Stimulated activated CD4-positive, alpha-beta T cell treated with anti-CD3 and anti-CD28 coated beads, Interleukin-4, amount 100 ng/mL, for 24 hours (primary cell): ENCODE measurements around the gene DENND5A.
"Not testable (repeated sequence)": the region's sequence is repeated elsewhere in the genome, so short reads cannot be mapped to it uniquely, and the experiment has no call there.

Source experiments
- DNase-seq: peaks from one replicate; pipeline ENCODE4 v3.0.0-alpha.2; 2020

Gene DENND5A

DNA sequence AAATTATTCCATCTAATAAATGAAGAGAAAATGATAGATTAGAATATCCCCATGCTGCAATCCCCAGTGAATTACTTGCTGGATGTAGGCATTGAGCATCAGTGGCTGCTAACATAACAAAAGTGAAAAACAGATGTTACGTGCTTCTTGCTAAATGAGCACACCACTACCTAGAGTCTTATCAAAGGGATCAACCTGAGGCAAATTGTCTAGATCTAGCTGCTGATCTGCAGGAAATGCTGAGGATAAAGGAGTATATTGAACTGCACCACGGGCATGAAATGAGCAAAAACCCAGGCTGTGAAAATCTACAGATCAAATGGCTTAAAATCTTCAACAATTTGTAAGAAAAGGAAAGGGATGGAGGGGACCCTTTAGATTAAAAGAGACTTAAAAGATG lies 128.4 kb downstream of the DENND5A start:
- no peak for DNase-seq

DNA sequence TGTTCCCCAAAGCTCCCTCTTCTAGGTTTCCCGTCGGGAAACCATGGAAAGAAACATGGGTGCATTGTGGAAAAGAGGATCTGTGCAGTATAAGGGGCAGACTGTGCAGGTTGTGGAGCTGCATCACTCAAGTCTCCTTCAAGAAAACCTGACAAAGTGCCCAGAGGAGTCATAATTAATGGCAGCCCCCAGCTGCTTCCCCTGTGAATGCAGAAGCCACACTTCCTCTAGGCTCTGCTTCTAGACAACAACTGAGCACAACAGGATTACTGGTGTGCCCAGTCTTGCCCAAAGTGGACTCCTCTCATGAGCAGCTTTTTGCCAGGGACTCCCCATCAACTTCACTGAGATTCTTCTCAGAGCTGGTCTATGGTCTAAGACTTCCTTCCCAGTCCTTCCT lies 131.2 kb downstream of the DENND5A start:
- no peak for DNase-seq

DNA sequence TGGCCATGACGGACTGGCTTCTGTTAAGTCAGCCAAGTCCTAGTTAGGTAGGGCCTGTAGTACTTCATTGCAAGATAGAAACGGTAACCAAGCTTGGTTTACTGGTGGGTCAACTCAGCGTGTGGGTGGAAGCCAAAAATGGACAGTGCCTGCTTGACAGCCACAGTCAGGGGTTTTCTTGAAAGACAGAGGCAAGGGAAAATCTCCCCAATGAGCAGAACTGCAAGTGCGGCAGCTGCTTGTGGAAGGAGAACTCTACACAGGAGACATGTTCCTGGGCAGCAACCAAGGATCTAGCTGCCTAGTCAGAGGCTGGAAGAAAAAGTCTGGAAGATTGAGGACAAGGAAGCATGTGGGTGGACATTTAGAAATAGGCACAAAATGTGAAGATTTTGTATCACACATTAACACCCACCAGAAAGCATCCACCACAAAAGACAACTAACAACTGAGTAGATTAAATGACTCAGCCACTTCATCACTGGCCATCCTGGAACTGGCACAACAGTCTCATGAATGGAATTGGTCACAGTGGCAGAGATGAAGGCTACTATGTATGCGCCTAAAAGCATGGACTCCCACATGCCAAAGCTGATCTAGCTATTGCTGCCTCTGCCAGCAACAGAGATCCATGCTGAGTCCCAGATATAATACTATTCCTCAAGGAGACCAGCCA lies 132.8 kb downstream of the DENND5A start:
- DNase-seq, result no peak

DNA sequence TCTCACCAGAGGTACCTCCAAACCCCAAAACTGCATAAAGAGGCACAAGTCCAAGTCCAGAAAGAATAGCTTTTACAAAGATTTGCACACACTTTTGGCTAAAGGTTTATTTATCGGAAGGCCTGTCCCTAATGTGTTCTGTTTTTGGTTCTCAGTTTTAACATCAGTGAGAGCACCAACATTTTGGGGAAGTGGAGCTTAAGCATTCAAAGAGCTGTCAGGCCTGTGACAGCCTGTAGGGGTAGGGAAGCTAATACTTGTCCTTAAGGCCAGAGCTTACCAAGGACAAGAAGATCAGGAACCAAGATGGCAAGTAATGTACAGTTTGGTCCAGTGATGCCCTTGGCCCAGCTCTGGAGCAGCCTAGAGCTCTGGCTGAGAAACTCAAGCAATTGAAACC lies 134.9 kb downstream of the DENND5A start:
- no peak for DNase-seq

DNA sequence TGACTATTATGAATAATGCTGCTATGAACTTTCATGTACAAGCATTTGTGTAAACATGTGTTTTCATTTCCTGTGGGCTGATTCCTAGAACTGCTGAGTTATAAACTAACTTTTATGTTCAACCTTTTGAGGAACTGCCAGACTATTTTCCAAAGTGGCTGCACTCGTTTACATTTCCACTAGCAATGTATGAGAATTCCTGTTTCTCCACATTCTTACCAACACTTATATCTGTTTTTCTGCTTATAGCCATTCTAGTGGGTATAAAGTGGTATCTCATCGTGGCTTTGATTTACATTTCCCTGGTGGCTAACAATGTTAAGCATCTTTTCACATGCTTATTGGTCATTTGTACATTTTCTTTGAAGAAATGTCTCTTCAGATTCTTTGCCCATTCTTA lies 138.5 kb downstream of the DENND5A start:
- DNase-seq, result no peak

DNA sequence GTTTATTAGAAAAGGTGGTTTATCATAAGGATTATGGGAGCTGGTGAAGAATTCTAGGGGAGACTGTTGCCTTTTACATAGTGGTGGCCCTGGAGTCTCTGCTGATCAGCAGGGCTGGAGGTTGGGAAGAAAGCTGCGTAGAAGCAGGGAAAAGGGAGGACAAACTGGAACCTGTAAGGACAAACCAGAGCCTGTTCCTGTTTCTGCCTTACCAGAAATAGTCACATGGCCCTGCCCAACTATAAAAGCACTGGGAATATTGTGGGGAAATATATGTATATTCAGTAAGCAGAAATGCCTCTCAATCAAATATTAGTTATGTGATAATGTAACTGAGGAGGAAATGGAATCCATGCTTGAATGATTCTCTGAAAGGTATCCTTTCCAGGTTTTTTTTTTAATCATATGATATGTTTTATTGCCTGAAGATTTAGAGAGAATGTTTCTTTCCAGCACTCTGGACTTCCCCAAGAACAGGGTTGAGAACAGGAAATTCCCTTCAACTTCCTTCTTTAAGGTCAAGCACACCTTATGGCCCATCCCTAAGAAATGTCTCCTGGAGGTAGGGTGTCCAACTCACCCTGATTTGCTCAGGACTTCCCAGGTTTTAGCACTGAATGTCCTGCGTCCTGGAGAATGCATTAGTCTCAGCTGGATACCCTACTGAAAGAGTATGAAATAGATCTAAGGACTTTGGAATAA lies 139.8 kb downstream of the DENND5A start:
- DNase-seq, result no peak

DNA sequence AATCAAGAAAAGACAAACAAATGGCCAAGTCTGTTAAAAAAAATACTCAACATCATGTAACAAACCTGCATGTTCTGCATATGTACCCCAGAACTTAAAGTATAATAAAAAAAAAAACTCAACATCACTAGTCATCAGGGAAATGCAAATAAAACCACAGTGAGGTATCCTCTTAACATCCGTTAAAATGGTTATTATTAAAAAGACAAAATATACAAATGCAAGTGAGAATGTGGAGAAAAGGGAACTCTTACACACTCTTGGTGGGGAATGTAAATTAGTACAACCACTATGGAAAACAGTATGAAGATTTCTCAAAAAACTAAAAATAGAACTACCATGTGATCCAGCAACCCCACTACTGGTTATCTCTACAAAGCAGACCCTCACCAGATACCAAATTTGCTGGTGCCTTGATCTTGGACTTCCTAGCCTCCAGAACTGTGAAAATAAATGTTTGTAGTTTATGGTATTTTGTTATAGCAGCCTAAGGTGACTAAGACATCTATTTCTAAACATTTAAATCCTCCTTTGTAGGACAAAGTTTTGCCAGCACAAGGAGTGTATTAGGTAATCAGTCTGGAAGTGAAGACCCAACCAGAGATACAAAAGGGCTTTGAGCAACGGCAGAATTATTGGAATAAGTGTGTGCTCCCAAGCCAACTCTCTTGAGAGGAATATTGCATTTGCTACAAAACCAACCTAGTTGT lies 141.4 kb downstream of the DENND5A start:
- no peak for DNase-seq

DNA sequence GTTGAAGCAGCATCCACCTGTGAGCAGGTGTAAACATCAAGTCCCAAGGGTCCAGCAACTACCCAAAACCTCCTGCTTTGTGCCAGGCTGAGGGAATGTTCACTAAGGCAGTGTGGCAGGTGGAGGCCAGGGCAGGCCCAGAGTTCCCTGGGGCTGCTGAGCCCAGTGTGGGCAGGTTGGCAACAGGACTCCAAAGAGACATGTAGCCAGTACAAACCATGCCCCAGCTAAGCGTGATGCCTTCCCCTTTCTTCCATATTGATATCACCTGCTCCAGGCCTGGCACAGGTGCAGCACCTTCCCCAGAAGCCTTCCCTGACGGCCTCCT lies 143.7 kb downstream of the DENND5A start:
- no peak for DNase-seq

DNA sequence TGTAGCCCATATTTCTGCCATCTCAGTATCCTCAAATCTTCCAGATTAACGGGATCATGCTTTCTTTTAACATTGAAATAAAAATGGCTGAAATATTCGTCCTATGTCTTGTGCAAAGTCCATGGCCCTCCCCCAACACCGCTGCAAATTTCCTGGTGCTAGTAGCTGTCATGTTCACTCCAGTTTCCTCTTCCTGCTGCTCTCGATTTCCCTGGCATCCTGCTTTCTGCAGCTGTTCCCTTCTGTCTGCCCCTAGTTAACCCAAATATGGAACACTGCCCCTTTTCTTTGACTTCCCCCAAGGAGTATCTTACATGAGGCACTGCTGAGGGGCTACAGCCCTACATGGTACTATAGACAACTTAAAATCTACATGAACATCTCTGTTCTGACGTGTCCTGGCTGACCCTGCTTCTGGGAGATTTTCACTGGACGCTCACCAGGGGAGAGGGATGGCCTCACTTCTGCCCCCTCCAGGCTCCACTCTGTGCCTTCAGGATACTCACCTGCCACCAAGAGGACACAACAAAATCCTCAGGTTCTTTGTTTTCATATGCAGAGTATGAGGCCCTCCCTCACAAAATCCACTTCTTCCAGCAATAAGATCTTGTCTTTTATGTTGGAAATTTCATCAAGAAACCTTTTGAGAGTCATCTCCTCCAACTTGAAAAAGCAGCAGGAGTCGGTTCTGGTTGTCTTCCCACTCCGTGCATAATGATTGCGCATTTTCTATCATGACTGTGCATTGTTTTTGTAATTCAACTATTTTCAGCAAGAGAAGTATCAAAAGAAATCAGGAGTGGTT lies 144.3 kb downstream of the DENND5A start:
- DNase-seq, result no peak

DNA sequence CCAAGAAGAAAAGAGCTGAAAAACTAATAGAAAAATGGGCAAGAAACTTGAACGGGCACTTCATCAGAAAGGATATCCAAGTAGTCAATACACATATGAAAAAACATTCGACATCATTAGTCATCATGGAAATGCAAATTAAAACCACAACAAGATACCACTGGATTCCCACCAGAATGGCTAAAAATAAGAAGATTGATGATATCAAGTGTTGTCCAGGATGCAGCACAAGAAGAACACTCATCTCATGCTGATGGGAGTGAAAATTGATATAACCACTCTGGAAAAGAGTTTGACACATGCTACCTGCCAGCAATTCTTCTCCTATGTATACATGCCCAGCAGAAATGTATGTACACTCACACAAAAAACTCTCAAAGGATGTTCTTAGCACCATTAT lies 146.9 kb downstream of the DENND5A start:
- no peak for DNase-seq

DNA sequence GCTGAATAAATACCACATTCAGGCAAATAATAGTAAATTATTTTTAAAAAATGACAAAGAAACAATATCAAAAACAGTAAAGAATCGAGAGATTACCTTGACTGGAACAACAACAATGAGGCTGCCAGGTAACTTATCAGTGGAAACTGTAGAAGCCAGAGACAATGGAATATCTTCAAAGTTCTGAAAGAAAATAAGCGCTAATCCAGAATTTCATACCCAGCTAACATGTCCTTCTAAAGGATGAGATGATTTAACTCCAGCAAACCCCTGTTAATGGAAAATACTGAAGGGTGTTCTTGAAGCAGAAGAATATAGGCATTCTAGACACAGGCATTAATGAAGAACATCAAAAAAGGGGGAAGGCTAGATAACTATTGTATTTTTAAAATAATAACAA lies 153.1 kb downstream of the DENND5A start:
- DNase-seq, result no peak

DNA sequence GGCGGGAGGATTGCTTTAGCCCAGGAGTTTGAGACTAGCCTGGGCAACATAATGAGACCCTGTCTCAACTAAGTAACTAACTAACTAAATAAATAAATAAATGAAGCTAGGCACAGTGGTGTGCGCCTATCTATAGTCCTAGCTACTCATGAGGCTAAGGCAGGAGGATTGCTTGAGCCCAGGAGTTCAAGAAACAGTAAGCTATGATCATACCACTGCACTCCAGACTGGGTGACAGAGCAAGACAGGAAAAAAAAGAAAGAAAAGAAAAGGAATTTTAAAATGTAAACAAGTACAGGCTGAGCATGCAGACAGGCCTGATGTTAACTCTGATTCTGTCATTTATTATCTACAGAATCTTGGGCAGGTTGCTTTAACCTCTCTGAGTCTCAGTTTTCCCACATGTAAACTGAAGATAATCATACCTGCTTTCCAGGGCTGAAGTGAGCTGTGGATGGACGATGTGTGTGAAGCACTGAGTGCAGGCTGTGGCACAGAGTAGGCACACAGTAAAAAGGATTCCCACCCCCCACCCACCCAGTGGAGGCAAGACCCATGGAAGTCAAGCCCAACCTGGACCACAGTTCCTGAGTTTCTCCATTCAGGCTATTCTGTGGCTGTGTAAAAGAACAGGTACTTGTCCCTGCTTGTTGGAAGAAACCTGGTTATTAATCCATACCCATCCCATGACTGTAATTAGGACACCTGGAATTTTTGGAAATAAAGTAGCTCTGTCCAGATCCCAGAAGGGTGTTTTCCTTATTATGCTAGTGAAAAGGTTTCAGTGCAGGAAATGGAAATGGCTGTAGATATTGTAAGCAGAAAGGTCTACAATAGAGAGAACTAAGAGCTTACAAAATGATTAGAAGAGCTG lies 155.1 kb downstream of the DENND5A start:
- no peak for DNase-seq

DNA sequence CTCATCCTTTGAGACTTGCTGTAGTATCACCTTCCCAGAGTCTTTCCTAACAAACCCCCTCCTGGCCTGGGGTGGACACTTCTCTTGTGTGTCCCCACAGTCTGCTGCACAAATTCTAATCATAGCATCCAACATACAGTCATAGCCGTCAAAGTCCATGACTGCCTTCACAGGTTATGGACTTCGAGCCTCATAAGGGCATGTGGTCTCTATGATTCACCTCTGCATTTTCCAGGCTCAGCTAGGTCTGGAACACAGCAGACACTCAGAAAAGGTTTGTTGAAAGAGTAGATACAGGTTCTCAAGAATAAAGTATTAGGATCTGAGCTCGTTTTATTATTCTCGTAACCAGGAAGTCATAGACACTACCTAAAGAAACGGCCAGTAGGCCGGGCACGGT lies 160.6 kb downstream of the DENND5A start:
- no peak for DNase-seq

DNA sequence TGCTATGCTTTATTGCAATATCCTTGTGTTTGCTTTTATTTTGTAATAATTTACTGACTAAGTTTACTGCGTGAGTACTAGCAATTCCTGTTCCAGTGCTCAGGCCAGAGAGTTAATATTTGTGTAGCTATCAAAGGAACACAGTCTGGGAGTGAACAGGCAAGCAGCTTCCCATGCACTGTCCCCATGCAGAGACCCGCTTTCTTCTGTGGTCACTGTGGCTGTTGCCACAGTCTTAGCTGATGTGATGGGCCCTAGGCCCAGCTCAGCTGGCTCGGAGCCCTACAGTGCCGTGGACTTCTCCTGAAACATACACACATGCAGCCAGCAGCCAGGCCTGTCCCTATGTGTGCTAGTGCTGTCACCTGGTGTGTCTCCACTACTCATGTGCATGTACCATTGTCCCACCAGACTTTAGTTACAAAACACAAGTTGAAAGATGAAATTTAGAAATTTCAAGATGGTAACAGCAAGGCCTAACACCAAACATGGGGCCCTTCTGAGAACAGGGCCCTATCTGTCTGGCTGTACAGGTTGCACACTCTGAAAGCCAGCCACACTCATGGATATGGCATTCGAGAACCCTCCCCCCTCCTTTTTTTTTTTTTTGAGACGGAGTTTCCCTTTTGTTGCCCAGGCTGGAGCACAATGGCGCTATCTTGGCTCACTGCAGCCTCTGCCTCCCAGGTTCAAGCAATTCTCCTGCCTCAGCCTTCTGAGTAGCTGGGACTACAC lies 161.4 kb downstream of the DENND5A start:
- no peak for DNase-seq

DNA sequence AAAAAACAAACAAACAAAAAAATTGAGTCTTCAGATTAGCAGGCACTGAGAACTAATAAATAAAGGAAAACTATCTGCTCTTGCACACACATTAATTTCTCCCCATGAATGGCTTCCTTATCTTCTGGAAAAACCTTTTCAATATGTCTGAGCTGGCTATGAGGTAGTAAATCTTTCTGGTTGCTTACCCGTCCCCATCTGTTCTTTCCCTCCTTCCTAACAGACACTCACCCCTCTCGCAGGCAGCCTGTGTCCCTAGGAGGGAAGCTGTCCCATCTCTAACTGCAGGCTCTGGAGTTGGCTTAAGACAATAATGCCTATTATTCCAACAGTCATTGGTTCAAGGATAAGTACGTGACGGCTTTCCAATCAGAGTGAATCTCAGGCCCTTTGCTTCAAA lies 165.5 kb downstream of the DENND5A start:
- DNase-seq, result no peak

DNA sequence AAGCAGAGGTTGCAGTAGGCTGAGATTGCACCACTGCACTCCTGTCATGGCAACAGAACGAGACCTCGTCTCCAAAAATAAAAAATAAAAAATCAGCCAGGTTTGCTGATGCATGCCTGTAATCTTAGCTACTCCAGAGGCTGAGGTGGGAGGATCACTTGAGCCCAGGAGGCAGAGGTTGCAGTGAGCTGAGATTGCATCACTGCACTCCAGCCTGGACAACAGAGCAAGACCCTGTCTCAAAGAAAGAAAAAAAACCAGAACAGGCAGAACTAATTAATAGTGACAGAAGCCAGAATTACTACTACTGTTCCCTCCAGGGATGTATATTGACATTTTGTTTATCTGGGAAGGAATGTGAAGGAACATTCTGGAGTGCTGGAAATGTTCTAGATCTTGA lies 166.7 kb downstream of the DENND5A start:
- DNase-seq, result not testable (repeated sequence)

DNA sequence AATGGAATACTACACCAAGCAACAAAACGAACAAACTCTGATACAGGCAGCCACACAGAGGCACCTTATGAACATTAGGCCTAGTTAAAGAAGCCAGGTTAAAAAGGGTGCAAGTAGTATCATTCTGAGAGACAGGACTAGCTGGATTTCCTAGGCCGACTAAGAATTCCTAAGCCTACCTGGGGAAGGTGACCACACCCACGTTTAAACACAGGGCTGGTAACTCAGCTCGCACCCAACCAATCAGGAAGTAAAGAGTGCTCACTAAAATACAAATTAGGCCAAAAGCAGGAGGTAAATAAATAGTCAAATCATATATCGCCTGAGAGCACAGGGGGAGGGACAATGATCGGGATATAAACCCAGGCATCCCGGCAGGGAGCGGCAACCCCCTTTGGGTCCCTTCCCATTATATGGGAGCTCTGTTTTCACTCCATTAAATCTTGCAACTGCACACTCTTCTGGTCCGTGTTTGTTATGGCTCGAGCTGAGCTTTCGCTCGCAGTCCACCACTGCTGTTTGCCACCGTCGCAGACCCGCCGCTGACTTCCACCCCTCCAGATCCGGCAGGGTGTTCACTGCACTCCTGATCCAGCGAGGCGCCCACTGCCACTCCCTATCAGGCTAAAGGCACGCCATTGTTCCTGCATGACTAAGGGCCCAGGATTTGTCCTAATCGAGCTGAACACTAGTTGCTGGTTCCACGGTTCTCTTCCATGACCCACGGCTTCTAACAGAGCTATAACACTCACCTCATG lies 167.8 kb downstream of the DENND5A start:
- not testable (repeated sequence) for DNase-seq

DNA sequence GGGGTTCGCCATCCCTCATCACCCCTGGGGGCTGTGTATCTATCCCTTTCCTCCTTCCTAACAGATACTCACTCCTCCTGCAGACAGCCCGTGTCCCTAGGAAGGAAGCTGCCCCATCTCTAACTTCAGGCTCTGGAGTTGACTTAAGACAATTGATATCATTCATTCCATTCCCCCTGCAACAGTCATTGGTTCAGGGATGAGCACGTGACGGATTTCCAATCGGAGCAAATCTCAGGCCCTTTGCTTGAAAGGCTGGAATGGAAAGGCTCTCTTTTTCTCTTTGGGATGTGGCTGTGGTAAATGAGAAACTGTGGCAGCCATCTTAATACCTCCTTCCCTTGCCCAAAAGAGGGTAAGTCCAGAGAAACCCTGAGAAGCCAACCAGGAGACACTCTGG lies 168.7 kb downstream of the DENND5A start:
- no peak for DNase-seq

DNA sequence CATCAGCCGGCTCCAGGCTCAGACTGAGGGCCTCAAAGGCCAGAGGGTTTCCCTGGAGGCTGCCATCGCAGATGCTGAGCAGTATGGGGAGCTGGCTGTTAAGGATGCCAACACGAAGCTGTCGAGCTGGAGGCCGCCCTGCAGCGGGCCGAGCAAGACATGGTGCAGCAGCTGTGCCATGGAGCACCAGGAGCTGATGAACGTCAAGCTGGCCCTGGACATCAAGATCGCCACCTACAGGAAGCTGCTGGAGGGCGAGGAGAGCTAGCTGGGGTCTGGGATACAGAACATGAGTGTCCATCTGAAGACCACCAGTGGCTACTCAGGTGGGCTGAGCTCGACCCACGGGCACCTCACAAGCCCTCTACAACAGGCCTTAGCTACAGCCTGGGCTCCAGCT lies 169.7 kb downstream of the DENND5A start:
- DNase-seq, result no peak

DNA sequence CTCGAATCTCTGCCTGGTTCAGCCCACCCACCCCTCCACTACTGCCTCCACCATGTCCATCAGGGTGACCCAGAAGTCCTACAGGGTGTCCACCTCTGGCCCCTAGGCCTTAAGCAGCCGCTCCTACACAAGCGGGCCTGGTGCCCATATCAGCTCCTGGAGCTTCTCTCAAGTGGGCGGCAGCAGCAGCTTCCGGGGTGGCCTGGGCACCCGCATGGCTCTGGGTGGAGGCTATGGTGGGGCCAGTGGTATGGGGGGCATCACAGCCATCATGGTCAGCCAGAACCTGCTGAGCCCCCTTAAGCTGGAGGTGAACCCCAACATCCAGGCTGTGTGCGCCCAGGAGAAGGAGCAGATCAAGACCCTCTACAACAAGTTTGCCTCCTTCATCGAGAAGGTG lies 170.7 kb downstream of the DENND5A start:
- no peak for DNase-seq
